ENCODE measurements around the gene MYL11.

- TF ChIP-seq EZH2phosphoT487 (IDR thresholded peaks at IDR 0.05; ENCODE audit: insufficient read depth, low read depth) (no peak), EZH2 (IDR thresholded peaks at IDR 0.05; ENCODE audit: insufficient read depth, poor library complexity, severe bottlenecking) (no peak)
These were observed 18.7 kb upstream of the MYL11 start for GRCh38 chr16:30355954-30356308.

All from GM23248 (cell line).